Right lobe of liver (tissue), 4 donors: ENCODE measurements around the gene TCEA3.

ENCODE experiments used
- POLR2A ChIP-seq: fragments of 450-650 bp; IDR thresholded peaks from one replicate; pipeline ENCODE4 v1.6.1; 2017; ENCODE audit warnings: antibody characterized with exemption, mild to moderate bottlenecking
- TF ChIP-seq, protein P1 (sequence below), 4 donors: fragments of 200-600 bp in 3 of 4; fragments of 450-650 bp in 1 of 4; IDR thresholded peaks; one replicate each; pipeline versions ENCODE4 v1.5.1 to v1.8.0; 2016 to 2022; ENCODE audit warnings: antibody characterized with exemption in 4 of 4, mild to moderate bottlenecking in 2 of 4
- donor health status: DM: no; HTN: no; CAD: no.
- donor health status: DM: no; HTN: no; CAD: no.
- donor health status: DM: no; HTN: yes; CAD: no.

DNA sequence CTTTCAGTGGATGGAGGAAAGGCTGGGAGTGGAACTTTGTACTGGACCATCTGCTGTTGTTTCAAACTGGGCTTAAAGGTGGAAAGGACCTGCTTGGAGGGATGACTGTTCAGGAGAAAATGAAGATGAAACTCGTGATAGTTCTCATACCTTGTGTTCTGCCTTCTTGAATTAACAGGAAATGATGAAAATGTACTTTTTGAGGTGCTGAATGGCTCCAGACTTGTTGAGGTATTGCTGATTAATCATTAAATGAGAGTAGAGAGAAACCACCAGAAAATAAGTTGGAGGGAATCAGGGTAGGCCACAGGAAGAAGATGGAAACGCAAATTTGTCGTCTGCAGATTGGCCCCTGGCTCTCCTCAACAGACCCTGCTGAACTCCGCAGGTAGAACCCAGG is 28.7 kb downstream of the TCEA3 start:
- TF ChIP-seq, protein P1, sequence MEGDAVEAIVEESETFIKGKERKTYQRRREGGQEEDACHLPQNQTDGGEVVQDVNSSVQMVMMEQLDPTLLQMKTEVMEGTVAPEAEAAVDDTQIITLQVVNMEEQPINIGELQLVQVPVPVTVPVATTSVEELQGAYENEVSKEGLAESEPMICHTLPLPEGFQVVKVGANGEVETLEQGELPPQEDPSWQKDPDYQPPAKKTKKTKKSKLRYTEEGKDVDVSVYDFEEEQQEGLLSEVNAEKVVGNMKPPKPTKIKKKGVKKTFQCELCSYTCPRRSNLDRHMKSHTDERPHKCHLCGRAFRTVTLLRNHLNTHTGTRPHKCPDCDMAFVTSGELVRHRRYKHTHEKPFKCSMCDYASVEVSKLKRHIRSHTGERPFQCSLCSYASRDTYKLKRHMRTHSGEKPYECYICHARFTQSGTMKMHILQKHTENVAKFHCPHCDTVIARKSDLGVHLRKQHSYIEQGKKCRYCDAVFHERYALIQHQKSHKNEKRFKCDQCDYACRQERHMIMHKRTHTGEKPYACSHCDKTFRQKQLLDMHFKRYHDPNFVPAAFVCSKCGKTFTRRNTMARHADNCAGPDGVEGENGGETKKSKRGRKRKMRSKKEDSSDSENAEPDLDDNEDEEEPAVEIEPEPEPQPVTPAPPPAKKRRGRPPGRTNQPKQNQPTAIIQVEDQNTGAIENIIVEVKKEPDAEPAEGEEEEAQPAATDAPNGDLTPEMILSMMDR (IDR thresholded peaks at IDR 0.05) = no peak
- no peak for TF ChIP-seq POLR2A
